ENCODE results near the gene UFM1. TPM values are rescaled to one million over a fixed set of nuclear protein-coding genes. Genes with fewer than 3 reads are reported as not detected.

Gene UFM1
- total RNA-seq, 1 experiment from 2014 or later: 33.9 TPM

GRCh38 chr13:38365661-38366060 is 16.0 kb downstream of the UFM1 start:
- H2AFZ ChIP-seq (ENCODE audit: low read depth, low read length, poor library complexity, severe bottlenecking): no peak overlapping the region
- TF ChIP-seq EGR1 (IDR thresholded peaks at IDR 0.05; ENCODE audit: low read depth): no peak
- no peak for TF ChIP-seq ZFX (IDR thresholded peaks at IDR 0.05)
- TF ChIP-seq CEBPB (IDR thresholded peaks at IDR 0.05; ENCODE audit: low read depth): no peak
- no peak for TF ChIP-seq ZBTB33 (IDR thresholded peaks at IDR 0.05; ENCODE audit: extremely low read depth, insufficient replicate concordance, low read length)
- TF ChIP-seq TCF7L2 (IDR thresholded peaks at IDR 0.05; ENCODE audit: borderline replicate concordance, extremely low read depth, insufficient read depth, insufficient read length): no peak
- TF ChIP-seq YY1 (IDR thresholded peaks at IDR 0.05; ENCODE audit: extremely low read depth, insufficient replicate concordance, low read depth, low read length): no peak
- TF ChIP-seq SIN3A (IDR thresholded peaks at IDR 0.05; ENCODE audit: low read depth): no peak
- TF ChIP-seq POLR2AphosphoS5 (IDR thresholded peaks at IDR 0.05; ENCODE audit: low read depth, low read length): no peak
- H3K9me2 ChIP-seq (ENCODE audit: insufficient read depth): no peaks in the 10 kb centered on the region
- no peak overlapping the region for H3K9ac ChIP-seq (ENCODE audit: low read length)
- no peak for DNase-seq (ENCODE audit: low read depth, low spot score)
- no peaks in the 10 kb centered on the region for H3K27me3 ChIP-seq (ENCODE audit: insufficient read depth, low read length)
- no peak overlapping the region for H3K4me3 ChIP-seq (replicated peaks in 1 of 2; ENCODE audit: low read depth in 1 of 2, low read length in 2 of 2)
- no peaks in the 10 kb centered on the region for H3K4me1 ChIP-seq (ENCODE audit: control insufficient read depth in 1 of 2, insufficient read depth in 2 of 2, low read length in 2 of 2)
- ATAC-seq: no peak
- H3K79me2 ChIP-seq (ENCODE audit: insufficient read depth, low read length): no peaks in the 10 kb centered on the region
- no peaks in the 10 kb centered on the region for H4K20me1 ChIP-seq (ENCODE audit: insufficient read depth)
- CTCF ChIA-PET: no interaction called here
- intact Hi-C loops (cut with micrococcal nuclease): no loop called here
- POLR2A ChIA-PET: no interaction called here
- no peaks in the 10 kb centered on the region for H3K9me3 ChIP-seq (ENCODE audit: control insufficient read depth in 1 of 2, insufficient read depth in 1 of 2, low read depth in 1 of 2, low read length in 2 of 2)
- H3K4me2 ChIP-seq (ENCODE audit: low read length): no peak overlapping the region
- peaks cover 7 to 10% of the 10 kb centered on the region in 2 experiments; a peak in 1 of 4 replicates for H3K36me3 ChIP-seq (ENCODE audit: control insufficient read depth in 1 of 2, insufficient read depth in 2 of 2, low read length in 2 of 2)
- BruUV-seq (replicated peaks): no TSS peak
- RAD21 ChIA-PET (ENCODE audit: low non-redundant PET in 1 of 2, low total read pairs in 2 of 2, uncharacterized antibody in 2 of 2, unreplicated experiment in 2 of 2): no interaction called here
- H3K27ac ChIP-seq (ENCODE audit: low read depth, low read length): no peak overlapping the region

All from HCT116 (cell line).